ENCODE results near the gene PRSS27.
A peak's percentile ranks its signal among the peaks of the same experiment; 100 is the strongest.

Gene PRSS27

DNA sequence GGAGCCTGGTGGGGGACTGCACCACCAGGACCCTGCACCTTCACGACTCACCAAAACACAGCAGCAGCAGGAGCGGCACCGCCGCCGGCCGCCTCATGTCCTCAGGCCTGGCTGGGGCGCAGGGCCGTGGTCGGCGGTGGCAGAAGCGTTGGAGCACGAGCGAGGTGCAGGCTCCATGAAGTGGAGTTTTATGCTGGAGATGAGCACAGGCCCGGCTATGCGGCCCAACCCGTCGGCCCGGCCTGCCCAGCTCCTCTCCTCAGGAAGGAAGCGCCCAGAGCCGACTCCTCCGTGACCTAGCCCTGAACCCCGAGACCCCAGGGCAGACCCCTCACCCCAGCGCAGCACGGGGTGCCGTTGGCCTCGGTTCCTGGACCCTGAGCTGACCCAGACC, at the start of gene PRSS27:
TSS of gene PRSS27 (minus strand) at position 161 of the 394 bp plus-strand sequence. CDS start at position 97, 64 bp downstream.
- no peak for DNase-seq (ENCODE audit: low read depth)

DNA sequence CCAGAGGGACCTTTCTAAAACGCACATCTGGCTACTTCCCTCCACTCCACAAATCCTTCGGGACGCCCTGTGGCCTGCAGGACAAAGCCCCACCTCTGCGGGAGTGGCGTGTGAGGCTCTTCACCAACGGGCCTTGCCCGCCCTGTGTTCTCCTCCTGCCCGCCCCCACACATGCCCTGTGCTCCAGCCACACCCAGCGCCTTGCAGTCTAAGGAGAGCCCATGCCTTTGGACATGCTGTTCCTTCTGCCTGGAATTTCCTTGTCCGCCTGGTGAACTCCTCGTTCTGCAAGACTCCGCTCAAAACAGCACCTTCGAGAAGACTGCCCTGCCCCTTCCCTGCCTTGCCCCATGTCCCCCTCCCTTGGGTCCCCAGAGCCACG, 49.6 kb upstream of the PRSS27 start:
- DNase-seq (ENCODE audit: low read depth) = no peak

DNA sequence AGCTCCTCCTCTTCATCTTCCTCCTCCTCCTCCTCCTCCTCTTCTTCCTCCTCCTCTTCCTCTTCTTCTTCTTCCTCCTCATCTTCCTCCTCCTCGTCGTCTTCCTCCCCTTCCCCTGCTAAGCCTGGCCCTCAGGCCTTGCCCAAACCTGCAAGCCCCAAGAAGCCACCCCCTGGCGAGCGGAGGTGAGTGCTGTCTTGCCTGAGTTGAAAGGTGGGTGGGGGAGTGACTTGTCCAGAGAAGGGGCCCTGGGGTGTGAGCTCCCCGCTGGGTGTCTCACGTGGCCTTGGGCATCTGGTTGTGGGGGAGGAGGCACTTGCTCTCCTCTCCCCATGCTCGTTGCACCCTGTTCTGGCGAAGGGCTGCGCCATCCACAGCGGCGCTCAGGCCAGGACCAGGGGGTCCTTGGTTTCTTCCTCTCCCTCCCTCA, 49.1 kb upstream of the PRSS27 start:
- no peak for DNase-seq (ENCODE audit: low read depth)

DNA sequence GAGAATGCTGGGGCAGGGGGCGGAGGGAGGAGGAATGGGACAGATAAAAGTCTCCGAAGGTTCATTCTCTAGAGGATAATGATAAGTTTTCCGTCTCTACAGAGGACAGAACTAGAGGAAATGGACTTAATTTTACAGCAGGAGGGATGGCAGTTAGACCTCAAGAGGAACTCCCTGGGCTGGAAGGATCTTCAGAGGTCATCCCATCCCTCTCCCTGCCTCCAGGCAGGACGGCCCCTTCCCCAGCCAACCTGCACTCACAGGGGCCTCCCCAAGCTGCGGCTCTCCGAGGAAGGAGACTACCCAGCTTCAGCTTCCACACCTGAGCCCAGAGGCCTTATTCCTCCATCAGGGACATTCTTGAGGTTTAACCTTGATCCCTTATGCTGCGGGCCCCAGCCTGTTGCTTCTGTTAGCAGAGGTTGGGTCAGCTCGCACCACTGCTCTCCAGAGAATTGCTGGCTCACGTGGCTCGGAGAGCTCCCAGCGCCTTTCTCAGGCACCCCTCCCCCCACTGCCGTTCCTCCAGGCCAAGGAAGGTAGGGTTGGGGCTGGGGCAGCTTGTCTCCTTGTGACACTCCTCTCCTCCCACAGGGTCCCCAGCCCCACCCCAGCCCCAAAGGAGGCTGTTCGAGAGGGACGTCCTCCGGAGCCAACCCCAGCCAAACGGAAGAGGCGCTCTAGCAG, 48.5 kb upstream of the PRSS27 start:
- no peak for DNase-seq (ENCODE audit: low read depth)

DNA sequence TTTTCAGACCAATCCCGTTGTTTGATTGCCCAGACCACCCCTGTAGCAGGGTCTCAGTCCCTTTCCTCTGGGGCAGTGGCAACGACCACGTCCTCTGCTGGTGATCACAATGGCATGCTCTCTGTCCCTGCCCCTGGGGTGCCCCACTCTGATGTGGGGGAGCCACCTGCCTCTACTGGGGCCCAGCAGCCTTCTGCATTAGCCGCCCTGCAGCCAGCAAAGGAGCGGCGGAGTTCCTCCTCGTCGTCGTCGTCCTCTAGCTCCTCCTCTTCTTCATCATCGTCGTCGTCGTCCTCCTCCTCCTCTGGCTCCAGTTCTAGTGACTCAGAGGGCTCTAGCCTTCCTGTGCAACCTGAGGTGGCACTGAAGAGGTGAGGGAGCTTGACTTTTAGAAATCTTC, 47.9 kb upstream of the PRSS27 start:
- DNase-seq (ENCODE audit: low read depth) = no peak

DNA sequence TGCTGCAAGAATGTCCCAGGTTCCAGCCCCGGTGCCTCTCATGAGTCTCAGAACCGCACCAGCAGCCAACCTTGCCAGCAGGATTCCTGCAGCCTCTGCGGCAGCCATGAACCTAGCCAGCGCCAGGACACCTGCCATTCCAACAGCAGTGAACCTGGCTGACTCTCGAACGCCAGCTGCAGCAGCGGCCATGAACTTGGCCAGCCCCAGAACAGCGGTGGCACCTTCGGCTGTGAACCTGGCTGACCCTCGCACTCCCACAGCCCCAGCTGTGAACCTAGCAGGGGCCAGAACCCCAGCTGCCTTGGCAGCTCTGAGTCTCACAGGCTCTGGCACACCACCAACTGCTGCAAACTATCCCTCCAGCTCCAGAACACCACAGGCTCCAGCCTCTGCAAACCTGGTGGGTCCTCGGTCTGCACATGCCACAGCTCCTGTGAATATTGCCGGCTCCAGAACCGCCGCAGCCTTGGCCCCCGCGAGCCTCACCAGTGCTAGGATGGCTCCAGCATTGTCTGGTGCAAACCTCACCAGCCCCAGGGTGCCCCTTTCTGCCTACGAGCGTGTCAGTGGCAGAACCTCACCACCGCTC, 47.2 kb upstream of the PRSS27 start:
- DNase-seq (ENCODE audit: low read depth) = no peak

DNA sequence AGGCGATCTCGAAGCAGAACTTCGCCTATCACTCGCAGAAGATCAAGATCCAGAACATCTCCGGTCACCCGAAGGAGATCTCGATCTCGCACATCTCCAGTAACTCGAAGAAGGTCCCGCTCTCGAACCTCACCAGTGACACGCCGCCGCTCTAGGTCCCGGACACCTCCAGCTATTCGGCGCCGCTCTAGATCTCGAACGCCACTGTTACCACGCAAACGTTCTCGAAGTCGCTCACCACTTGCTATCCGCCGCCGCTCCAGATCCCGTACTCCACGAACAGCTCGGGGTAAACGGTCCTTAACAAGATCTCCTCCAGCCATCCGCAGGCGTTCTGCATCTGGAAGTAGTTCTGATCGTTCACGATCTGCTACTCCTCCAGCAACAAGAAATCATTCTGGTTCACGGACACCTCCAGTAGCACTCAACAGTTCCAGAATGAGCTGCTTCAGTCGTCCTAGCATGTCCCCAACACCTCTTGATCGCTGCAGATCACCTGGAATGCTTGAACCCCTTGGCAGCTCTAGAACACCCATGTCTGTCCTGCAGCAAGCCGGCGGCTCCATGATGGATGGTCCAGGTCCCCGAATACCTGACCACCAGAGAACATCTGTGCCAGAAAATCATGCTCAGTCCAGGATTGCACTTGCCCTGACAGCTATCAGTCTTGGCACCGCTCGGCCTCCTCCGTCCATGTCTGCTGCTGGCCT, 46.6 kb upstream of the PRSS27 start:
- DNase-seq (ENCODE audit: low read depth) = no peak

DNA sequence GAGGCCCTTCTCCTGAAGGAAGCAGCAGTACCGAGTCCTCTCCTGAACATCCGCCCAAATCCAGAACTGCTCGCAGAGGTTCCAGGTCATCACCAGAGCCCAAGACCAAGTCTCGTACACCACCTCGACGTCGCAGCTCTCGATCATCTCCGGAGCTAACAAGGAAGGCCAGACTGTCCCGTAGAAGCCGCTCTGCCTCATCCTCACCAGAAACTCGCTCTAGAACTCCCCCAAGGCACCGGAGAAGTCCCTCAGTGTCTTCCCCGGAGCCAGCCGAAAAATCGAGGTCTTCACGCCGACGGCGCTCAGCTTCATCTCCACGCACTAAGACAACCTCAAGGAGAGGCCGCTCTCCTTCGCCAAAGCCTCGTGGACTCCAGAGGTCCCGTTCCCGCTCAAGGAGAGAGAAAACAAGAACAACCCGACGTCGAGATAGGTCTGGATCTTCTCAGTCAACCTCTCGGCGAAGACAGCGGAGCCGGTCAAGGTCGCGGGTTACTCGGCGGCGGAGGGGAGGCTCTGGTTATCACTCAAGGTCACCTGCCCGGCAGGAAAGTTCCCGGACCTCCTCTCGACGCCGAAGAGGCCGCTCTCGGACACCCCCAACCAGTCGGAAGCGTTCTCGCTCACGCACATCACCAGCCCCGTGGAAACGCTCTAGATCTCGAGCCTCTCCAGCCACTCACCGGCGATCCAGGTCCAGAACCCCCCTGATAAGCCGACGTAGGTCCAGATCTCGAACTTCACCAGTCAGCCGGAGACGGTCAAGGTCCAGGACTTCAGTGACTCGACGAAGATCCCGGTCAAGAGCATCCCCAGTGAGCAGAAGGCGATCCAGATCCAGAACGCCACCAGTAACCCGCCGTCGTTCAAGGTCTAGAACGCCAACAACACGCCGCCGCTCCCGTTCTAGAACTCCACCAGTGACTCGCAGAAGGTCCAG, 45.7 kb upstream of the PRSS27 start:
- DNase-seq (ENCODE audit: low read depth) = no peak

DNA sequence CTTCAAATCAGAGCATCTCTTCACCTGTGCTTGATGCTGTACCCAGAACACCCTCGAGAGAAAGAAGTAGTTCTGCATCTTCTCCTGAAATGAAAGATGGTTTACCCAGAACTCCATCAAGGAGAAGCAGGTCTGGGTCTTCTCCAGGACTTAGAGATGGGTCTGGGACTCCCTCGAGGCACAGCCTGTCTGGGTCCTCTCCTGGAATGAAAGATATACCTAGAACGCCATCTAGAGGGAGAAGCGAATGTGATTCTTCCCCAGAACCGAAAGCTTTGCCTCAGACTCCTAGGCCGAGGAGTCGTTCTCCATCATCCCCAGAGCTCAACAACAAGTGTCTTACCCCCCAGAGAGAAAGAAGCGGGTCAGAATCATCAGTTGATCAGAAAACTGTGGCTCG, 44.7 kb upstream of the PRSS27 start:
- no peak for DNase-seq (ENCODE audit: low read depth)

DNA sequence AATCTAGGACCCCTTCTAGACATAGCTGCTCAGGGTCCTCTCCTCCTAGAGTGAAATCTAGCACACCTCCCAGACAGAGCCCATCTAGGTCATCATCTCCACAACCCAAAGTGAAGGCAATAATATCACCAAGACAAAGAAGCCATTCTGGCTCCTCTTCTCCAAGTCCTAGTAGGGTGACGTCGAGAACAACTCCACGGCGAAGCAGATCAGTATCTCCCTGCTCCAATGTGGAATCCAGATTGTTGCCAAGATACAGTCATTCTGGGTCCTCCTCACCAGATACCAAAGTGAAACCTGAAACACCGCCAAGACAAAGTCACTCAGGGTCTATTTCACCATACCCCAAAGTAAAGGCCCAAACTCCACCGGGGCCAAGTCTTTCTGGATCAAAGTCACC, 43.1 kb upstream of the PRSS27 start:
- DNase-seq (ENCODE audit: low read depth) = no peak

DNA sequence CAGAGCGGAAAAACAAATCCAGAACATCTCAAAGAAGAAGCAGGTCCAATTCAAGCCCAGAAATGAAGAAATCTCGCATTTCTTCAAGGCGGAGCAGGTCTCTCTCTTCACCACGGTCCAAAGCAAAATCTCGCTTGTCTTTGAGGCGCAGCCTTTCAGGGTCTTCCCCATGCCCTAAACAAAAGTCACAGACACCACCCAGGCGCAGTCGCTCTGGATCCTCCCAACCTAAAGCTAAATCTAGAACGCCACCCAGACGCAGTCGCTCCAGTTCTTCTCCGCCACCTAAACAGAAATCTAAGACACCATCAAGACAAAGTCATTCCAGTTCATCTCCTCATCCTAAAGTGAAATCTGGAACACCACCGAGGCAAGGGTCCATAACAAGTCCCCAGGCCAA, 42.7 kb upstream of the PRSS27 start:
- no peak for DNase-seq (ENCODE audit: low read depth)

DNA sequence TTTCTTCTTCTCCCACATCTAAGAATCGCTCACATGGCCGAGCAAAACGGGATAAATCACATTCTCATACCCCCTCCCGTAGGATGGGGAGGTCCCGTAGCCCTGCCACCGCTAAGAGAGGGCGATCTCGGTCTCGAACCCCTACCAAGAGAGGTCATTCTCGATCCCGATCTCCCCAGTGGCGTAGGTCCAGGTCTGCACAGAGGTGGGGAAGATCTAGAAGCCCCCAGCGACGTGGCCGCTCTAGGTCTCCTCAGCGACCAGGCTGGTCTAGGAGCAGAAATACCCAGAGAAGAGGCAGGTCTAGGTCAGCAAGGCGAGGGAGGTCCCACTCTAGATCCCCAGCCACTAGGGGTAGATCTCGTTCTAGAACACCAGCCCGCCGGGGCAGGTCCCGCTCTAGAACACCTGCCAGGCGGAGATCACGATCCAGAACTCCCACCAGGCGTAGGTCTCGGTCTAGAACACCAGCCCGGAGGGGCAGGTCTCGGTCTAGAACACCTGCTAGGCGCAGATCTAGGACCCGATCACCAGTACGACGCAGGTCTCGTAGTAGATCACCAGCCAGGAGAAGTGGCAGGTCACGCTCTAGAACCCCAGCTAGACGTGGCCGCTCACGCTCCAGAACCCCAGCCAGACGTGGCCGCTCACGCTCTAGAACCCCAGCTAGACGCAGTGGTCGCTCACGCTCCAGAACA, 42.0 kb upstream of the PRSS27 start:
- no peak for DNase-seq (ENCODE audit: low read depth)

DNA sequence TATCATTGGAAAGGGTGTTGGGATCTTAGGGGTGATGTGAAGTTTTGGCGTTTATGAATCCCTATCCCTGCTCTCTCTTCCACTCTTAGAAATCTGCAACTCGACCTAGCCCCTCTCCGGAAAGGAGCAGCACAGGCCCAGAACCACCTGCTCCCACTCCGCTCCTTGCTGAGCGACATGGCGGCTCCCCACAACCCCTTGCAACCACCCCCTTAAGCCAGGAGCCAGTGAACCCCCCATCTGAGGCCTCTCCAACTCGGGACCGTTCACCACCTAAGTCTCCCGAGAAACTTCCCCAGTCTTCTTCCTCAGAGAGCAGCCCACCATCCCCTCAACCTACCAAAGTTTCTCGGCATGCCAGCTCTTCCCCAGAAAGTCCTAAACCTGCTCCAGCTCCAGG, 41.4 kb upstream of the PRSS27 start:
- no peak for DNase-seq (ENCODE audit: low read depth)

DNA sequence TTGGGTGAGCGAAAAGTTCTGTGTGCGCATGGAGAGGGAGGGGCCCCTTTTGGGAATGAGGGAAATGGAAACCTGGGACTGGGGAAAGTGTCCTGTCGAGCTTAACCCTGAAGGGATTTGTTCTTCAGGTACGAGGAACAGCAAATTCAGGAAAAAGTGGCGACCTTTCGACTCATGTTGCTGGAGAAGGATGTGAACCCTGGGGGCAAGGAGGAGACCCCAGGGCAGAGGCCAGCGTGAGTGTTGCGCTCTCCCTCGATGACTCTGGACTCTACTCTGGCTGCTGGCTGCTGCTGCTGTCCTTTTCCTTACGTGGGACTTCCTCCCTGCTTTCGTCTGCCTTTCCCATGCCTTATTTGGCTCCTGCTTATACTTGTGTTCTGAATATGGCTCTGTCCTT, 37.3 kb upstream of the PRSS27 start:
- DNase-seq (ENCODE audit: low read depth) = no peak

DNA sequence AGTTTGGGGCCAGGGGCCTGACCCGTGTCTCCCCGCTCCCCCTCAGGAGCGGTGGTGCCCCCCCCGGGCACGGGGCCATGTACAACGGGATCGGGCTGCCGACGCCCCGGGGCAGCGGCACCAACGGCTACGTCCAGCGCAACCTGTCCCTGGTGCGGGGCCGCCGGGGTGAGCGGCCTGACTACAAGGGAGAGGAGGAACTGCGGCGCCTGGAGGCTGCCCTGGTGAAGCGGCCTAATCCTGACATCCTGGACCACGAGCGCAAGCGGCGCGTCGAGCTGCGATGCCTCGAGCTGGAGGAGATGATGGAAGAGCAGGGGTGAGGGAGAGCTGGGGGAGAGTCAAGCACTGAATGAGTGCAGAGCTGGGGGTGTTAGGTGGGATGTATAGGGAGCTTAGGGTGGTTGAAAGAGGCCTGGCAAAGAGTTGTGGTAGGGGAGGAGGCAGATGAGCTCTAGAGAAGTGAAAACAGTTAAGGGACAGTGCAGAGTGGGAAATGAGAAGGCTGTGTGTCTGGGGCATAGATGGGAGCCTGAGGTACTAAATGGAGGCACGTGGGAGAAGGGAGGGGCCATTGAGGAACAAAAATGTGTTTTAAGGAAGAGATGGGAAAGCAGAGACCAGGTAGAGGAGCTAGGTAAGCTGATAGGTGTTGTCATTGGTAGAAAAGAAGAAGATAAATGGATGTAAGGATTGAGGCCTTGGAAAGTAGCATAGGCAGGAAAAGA, 36.4 kb upstream of the PRSS27 start:
- no peak for DNase-seq (ENCODE audit: low read depth)

DNA sequence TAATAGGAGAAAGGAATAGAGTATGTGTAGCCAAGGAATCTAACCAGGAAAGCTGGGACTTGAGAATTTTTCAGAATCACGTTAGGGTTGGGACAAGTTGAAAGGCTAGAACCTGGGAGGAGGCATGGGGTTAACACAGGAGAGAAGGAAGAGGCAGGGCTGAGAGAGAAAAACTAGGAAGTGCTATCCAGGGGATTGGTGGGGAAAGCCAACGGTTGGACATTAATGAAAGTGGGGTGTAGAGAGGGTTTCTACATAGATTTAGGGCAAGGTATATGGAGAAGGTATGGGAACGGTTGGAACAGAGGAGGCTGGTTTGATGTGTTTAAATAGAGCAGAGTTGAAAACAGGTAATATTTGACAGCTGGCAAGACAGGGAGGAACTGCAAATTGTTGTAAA, 35.1 kb upstream of the PRSS27 start:
- DNase-seq (ENCODE audit: low read depth) = no peak

DNA sequence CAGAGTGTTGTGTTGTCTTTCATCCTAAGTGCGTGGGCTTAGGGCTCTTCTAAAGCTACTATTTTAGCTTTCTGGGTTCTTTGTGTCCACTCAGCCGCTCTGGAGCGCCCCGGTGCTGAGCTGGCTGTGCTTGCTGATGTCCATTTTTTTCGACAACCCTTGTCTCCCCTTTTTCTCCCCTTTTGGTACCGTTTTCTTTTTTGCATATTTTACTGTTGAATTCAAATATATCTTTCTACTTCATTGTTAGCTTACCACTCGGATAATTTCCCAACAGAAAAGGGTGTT, 33.7 kb upstream of the PRSS27 start:
- DNase-seq (ENCODE audit: low read depth) = no peak

DNA sequence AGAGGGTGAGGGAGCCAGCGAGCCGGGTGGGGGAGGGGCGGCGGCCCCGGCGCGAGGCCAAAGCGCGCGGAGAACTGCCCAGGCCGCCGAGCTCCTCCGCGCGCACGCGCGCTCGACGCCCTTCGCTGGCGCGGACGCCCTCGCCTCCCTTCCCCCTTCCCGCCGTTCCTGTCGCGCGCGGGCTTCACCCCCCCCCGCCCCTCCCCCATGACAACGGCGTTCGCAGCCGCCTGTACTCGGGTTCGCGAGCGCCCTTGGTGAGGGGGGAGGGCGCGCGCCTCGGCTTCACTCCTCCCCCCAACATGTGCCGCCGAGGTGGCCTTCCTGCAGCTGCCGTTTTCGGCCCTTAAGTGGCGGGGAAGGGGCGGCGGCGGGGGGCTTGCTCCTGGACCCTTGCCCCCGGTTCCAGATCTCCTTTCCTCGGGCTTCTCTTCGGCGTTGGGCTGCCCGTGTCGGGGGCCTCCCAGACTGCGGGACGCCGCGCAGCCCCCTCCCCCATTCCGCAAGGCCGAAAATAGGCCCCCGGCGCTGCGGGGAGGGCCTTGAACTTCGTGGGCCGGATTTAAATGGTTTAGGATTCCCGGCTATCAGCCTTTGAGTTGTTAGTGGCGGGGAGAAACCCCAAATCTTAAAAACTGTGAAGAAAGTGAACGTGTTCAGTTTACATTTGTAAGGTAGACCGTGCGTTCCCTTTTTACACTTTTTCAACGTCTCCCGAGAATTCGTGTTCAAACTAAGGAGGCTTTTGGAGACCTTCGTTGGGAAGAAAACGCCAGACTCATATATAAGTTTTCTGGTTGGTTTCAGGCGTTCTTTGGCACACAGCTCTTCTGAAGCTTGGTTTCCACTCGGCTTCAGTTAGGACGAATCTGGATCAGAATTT, 33.1 kb upstream of the PRSS27 start:
- no peak for DNase-seq (ENCODE audit: low read depth)

DNA sequence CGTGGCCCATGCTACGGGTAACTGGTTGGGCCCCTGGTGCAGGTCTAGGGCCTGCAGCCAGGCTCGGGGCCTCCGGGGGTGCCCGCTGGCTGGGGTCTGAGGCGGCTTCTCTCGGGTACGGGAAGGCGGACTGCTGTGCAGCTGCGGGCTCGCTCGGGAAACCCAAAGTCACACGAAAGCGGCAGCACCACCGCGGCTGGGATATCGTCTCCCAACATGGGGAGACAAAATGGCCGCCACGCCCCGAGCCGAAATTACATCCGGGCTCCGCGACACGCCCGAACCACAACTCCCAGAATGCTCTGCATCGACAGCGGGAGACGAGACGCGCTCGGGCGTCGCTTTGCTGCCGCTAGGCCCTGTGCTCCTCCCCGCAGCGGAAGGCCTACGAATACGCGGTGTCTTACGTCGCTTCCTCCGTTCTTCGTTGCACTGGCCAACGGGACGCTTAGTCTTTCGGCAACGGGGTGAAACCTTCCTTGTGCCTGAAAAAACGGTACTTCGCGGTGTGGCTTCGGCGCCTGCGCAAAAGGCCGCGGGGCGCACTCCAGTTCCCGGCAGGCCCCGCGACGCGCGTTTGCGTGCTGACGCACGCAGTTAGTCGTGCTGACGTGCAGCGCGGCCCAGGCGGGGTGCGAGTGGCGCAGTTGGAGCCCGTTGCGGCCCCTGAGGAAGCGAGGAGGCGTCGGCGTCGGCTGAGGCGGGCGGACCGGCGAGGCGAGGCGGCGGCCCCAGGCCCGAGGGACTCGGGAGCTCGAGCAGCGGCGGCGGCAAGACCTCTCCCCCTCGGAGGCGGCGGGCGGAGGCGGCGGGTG, 32.2 kb upstream of the PRSS27 start, which contains the start of gene SRRM2:
TSS of gene SRRM2 (plus strand) at position 604 of the 815 bp plus-strand sequence. CDS start 3,727 bp downstream, outside the sequence.
- DNase-seq (ENCODE audit: low read depth) = peak; percentile 88
